Measurements from ENCODE around the gene CDH18. TPM values are rescaled to one million over a fixed set of nuclear protein-coding genes. Genes with fewer than 3 reads are reported as not detected.

The CDH18 gene, protein sequence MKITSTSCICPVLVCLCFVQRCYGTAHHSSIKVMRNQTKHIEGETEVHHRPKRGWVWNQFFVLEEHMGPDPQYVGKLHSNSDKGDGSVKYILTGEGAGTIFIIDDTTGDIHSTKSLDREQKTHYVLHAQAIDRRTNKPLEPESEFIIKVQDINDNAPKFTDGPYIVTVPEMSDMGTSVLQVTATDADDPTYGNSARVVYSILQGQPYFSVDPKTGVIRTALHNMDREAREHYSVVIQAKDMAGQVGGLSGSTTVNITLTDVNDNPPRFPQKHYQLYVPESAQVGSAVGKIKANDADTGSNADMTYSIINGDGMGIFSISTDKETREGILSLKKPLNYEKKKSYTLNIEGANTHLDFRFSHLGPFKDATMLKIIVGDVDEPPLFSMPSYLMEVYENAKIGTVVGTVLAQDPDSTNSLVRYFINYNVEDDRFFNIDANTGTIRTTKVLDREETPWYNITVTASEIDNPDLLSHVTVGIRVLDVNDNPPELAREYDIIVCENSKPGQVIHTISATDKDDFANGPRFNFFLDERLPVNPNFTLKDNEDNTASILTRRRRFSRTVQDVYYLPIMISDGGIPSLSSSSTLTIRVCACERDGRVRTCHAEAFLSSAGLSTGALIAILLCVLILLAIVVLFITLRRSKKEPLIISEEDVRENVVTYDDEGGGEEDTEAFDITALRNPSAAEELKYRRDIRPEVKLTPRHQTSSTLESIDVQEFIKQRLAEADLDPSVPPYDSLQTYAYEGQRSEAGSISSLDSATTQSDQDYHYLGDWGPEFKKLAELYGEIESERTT
- not detected in 2 replicates for total RNA-seq (2014; rRNA removed; shearing (Covaris generic); ENCODE audit: low replicate concordance)

DNA sequence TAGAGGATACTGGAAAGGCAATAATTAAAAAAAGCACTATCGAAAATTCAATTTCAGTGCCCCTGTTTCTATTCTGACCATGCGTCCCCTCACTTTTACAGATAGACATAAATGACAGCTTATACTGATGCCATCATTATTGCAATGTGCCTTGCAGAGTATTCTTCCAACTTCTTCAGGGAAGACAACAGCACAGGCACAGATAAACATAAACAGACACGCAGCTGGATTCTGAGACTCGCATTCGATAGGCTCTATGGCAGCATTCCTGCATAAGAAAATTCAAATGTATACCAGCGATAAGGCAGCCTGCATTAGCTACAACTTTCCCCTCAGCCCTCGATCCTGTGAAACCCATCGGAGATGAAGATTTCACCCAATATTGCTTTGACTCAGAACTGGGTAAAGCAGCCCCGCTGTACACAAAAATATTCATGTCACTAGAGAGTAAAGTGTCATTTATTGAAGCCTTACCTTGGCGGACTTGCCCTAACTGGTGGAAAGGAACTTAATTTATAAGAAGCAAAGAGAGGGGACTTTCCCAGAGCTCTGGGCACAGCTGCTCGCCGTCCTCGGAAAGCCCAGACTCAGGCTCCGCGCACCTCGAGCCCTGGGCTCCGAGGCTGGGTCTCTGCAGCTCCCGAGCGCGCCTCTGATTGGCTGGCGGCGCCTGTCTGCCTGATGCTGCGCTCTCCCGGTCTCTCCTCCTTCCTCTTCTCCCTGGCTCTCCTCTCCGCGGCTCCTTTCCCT lies at the start of gene CDH18:
Gene CDH18 (minus strand): TSS at position 589 of the 750 bp plus-strand sequence. CDS start 149,214 bp downstream, outside the sequence.
- in situ Hi-C loops (cut with HindIII; ENCODE audit: low pct_unique_long_range_greater_than_20kb, low sequenced_read_pairs) = no loop called here
- DNase-seq (ENCODE audit: low read depth) = peak; percentile 43

DNA sequence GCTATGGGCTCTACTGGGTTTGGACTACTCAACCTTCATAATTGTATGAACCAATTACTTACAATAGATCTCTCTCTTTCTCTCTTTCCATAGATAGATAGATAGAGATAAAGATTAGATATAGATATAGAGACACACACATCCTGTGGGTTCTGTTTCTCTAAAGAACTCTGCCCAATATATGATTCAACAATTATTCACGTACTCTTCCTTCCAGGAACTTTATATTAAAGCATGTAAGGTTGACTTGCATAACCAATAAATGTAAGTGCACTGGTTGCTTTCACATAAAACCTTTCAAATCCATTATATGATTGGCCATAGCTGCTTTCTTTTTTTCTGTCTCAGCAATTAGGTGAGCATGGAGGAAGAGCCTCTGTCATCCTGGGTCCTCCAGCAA lies 46.7 kb upstream of the CDH18 start:
- no peak for DNase-seq (ENCODE audit: low read depth)
- in situ Hi-C loops (cut with HindIII; ENCODE audit: low pct_unique_long_range_greater_than_20kb, low sequenced_read_pairs) = no loop called here

DNA sequence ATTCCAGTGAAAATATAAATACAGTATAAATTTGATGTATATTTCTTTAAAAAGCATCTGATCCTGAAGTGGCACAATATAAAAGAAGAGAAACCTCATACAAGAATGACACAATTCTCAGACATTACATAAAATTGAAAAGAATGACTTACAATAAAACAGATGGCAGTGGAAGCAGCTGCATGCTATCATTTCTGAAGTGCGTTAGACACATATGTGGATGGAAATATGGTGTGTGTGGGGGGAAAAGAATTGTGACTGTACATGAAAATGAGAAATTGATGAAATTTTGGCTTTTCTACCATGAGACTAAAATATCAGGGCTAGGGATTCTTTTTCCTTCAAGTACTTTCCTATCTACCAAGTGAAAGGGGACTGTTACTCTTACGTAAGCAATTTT lies 45.9 kb upstream of the CDH18 start:
- DNase-seq (ENCODE audit: low read depth) = no peak
- in situ Hi-C loops (cut with HindIII; ENCODE audit: low pct_unique_long_range_greater_than_20kb, low sequenced_read_pairs) = no loop called here

DNA sequence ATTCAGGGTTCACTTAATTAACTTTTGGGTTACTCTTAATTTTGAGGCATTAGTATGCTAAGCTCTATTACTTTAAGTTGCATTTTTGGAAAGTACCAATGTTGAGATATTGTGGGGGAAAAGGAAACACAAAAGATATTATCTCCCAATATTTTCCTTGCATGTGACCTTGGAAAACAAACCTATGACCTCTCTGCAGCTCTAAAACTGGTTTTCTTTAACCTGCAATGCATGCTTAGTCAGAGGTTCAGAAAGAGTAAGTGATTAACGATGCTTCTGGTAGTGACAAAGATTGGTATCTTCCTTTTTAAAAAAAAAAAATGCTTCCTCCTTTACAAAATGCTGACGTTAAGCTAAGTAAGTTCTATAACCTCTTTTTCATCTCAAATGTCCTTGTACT lies 44.9 kb upstream of the CDH18 start:
- in situ Hi-C loops (cut with HindIII; ENCODE audit: low pct_unique_long_range_greater_than_20kb, low sequenced_read_pairs) = no loop called here
- DNase-seq (ENCODE audit: low read depth) = peak; percentile 6

DNA sequence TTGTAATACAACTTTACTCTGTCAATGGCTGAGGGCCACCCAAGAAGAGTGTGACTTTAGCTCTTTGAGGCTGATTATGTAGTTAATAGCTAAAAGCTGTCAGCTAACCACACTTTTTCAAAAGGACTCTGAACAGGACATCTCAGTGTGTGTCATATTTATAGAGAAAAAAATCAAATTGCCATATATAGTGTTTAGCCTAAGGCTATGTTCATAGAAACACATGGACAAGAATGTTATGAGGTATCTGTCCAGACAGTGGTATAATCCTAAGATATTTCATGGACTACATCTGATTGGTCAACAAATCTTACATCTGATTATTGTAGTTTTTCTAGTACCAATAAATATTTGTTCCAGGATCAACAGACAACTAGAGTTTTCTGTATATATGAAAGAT lies 42.1 kb upstream of the CDH18 start:
- no peak for DNase-seq (ENCODE audit: low read depth)
- in situ Hi-C loops (cut with HindIII; ENCODE audit: low pct_unique_long_range_greater_than_20kb, low sequenced_read_pairs) = no loop called here

DNA sequence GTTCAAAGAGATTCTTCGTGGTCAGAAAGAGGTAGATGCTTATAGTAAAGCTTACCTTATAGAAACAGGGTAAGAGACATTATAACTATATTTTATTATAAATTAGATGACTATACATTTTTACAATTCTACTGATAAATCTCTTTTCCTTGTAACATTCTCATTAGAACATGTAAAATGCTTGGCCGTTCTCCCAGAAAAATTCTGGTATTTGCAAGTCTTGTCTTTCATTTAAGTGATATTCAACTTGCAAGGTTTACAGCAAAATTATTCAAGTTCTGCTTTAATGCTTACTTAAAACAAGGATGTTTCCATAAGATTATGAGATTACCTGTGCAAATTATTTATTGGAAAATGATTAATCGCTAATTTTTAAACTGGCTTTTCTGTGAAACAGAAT lies 41.3 kb upstream of the CDH18 start:
- DNase-seq (ENCODE audit: low read depth) = no peak
- in situ Hi-C loops (cut with HindIII; ENCODE audit: low pct_unique_long_range_greater_than_20kb, low sequenced_read_pairs) = no loop called here

DNA sequence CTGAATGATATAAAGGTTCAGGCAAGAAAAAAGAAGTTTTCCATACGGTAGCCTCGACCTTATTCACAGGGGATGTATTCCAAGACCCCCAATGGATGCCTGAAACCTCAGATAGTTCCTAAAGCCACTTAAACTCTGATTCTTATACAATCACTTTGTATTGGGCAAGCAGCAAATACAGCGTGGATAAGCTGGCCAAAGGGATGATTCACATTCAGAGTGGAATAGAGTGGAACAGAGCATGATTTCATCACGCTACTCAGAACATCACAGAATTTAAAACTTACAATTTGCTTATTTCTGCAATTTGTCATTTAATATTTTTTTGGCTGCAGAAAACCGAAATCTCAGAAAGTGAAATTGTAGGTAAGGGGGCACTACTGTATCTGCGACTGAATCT lies 40.5 kb upstream of the CDH18 start:
- in situ Hi-C loops (cut with HindIII; ENCODE audit: low pct_unique_long_range_greater_than_20kb, low sequenced_read_pairs) = no loop called here

DNA sequence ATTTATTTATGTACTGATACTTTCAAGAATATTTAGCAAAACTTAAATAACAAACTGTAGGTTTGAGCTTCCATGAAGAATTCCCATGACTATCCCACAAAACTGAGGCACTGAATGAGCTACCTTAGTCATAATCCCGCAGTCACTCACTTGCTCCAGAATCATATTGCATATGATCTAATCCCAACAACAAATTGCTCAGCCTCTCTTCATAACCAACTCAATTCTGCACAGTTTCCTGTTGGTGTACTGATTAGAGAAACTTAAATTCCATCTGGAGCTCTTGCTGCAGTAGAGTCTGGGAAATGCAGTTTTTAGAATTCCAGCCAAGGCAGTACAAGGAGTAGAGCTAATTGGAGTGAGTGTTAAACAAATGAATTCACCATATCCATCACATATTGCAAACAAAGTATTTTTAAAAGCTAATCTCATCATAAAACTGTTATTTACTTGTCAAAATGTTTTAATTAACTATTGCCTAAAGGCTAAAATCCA lies 35.7 kb upstream of the CDH18 start:
- no peak for DNase-seq (ENCODE audit: low read depth)
- in situ Hi-C loops (cut with HindIII; ENCODE audit: low pct_unique_long_range_greater_than_20kb, low sequenced_read_pairs) = no loop called here

More for the DNA sequence above, 40.5 kb upstream of the CDH18 start:
- DNase-seq (ENCODE audit: low read depth) = no peak

DNA sequence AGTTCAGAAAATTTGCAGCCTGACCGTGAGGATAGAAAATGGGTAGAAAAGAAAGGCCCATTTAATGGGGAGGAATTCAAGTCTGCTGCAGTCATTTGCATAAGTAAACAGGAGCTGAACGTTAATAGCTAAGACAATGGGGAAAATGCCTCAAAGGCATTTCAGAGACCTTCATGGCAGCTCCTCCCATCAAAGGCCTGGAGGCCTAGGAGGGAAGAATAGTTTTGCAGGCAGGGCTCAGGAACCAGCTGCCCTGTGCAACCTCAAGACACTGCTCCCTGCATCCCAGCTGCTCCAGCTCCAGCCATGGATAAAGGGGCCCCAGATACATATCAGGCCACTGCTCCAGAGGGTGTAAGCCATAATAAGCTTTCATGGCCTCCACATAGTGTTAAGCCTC lies 32.2 kb upstream of the CDH18 start:
- in situ Hi-C loops (cut with HindIII; ENCODE audit: low pct_unique_long_range_greater_than_20kb, low sequenced_read_pairs) = no loop called here
- DNase-seq (ENCODE audit: low read depth) = no peak

DNA sequence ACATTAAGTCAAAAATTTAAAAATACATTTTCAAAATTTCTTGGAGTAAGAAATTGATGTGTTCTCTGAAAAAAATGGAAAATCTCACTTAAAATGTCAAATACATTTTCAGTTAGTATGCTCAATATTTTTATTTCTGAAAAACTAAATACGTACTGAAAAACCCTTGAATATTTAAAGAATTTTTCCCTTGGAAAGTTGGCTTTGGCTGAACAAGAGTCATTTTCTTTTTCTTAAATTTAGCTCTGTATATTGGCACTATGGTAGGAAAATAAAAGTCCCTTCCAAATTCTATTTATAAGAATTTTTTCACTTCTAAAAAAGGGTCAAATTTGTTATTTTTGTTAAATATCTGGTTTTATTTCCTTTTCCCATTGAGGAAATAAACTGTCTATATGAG lies 29.0 kb upstream of the CDH18 start:
- in situ Hi-C loops (cut with HindIII; ENCODE audit: low pct_unique_long_range_greater_than_20kb, low sequenced_read_pairs) = no loop called here
- DNase-seq (ENCODE audit: low read depth) = no peak

DNA sequence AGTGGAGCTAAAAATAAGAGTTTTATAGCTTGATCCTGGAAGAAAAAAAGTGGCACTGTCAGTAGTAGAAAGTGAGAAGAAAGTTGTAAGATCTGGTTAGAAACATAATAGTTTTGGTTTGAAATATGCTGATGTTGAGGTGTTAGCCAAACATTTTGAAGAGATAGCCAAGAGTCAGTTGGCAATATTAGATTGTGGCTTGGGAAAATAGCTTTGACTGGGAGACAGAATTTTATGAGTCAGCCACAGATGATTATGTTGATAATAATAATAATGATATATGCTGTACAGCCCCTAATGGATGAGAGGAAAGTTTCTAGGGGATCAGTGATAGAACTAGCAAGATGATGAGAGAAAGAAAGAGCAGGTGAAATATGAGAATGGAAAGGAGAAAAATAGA lies 12.4 kb upstream of the CDH18 start:
- no peak for DNase-seq (ENCODE audit: low read depth)
- in situ Hi-C loops (cut with HindIII; ENCODE audit: low pct_unique_long_range_greater_than_20kb, low sequenced_read_pairs) = no loop called here

DNA sequence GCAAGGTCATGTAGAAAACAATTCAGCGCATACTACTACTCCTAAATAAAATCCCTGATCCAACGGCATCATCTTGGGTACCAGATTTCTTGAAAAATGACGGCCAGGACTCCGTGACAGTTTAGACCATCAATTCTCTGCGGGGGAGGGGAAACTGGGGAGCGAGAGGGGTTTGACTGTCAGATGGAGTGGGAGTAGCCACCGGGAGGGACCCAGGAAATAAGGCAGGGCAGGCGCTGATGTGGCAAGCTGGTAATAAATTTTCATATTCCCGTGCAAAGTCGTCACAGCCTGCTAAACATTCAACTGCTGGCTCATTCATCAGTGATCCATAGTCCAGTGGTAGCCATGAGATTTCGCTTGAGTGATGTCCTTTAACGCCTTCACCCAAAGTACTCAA lies 457 bp upstream of the CDH18 start:
- in situ Hi-C loops (cut with HindIII; ENCODE audit: low pct_unique_long_range_greater_than_20kb, low sequenced_read_pairs) = no loop called here
- DNase-seq (ENCODE audit: low read depth) = no peak

DNA sequence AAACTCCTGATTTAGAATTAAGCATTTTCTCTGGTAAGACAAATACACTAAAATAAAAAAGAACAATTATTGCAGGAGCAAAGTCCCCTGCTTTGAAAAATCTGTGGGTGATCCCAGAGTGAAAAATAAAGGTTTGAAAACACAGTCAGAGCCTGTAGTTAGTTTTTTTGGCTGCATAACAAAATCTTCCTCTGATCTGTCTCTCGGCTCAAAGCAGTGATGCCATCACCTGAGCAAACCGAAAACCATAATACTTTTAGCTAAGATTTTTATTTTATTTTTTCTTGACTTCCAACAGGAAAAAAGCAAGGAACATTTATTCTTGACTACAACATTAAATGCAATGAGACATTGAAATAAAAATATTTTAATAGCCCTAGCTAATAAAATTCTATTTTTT lies 1.2 kb downstream of the CDH18 start:
- no peak for DNase-seq (ENCODE audit: low read depth)
- in situ Hi-C loops (cut with HindIII; ENCODE audit: low pct_unique_long_range_greater_than_20kb, low sequenced_read_pairs) = no loop called here

DNA sequence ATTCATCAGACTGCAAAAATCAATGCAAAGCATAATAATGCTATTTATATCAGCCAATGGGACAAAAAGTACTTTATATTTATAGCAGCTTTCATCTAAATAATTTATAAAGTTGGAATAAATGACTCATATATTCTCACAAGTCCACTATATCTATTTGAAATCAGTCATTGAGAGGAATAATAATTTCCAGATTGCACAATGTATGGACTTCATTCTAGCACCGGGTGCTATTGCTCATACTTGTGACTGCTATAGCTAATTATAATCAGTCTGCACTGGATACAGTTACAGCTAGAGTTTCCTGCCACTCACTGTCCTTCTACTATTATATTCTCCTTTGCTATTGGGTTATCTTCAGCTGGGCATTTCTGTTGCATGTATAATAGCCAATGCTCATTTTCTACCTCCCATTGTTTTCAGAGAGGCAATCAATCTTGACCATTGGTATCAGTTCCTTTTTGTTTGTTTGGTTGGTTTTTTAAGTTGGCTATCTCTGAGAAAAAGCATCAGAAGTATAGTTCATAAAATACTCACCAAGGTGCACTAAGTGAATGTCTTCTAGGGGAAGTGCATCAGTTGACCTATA lies 1.9 kb downstream of the CDH18 start:
- DNase-seq (ENCODE audit: low read depth) = no peak
- in situ Hi-C loops (cut with HindIII; ENCODE audit: low pct_unique_long_range_greater_than_20kb, low sequenced_read_pairs) = no loop called here

DNA sequence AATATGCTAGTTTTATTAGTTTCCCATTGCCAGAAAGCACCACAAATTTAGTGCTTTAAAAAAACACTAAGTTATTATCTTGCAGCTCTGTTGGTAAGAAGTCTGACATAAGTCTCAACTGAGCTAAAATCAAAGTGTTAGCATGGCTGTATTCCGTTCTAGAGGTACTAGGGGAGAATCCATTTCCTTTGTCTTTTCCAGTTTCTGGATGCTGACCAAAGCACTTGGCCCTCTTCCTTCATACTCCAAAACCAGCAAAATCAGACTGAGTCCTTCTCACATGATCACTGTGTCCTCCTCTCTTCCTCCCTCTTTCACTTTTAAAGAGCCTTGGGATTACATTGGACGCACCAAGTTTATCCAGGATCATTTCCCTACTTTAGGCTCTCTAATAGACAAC lies 9.5 kb downstream of the CDH18 start:
- in situ Hi-C loops (cut with HindIII; ENCODE audit: low pct_unique_long_range_greater_than_20kb, low sequenced_read_pairs) = no loop called here
- DNase-seq (ENCODE audit: low read depth) = no peak

DNA sequence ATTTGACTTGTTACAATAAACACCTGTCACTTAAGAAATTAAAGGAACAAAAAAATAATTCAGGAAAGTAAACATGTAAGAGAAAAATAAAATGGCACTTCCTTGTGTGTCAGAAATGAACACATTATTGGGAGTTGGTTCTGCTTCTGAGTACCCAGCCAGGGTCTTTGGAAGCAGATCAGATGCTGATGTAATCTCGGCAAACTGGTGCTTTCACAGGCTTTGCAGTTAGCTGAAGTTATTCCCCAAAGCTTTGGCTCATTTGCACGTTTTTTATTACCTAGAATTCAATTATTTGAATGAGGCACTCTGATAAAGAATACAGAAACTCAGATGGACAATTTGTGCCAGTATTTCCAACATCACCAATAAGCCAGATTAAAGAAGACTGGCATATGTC lies 10.9 kb downstream of the CDH18 start:
- DNase-seq (ENCODE audit: low read depth) = no peak
- in situ Hi-C loops (cut with HindIII; ENCODE audit: low pct_unique_long_range_greater_than_20kb, low sequenced_read_pairs) = no loop called here

DNA sequence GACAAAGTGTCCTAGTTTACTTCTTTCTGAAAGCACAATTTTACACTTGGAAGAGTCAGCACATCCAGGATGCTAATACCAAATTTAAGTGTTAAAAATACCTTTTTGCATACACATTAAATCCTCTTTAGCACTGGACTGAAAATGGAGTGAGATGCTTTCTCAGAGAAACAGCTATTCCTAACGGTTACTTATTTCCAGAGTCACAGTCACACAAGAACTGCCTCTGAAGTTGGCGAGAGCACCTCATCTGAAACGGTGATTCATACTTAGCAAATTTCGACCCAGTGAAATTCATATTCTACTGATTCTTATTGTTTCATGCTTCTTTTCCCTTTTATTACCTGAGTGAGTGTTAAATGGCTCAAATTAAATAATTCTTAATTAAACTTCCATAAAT lies 12.2 kb downstream of the CDH18 start:
- in situ Hi-C loops (cut with HindIII; ENCODE audit: low pct_unique_long_range_greater_than_20kb, low sequenced_read_pairs) = no loop called here

DNA sequence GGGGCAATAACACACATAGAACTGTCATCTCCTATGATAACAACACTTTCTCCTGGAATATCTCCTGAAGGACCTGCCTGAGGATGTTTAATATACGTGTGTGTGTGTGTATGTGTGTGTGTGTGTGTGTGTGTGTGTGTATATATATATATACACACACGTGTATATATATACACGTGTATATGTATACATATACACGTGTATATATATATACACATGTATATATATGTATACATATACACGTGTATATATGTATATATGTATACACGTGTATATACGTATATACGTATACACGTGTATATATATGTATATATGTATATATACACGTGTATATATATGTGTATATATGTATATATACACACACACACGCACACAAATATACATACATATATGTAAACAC lies 27.5 kb downstream of the CDH18 start:
- in situ Hi-C loops (cut with HindIII; ENCODE audit: low pct_unique_long_range_greater_than_20kb, low sequenced_read_pairs) = no loop called here
- DNase-seq (ENCODE audit: low read depth) = no peak

More for the DNA sequence above, 12.2 kb downstream of the CDH18 start:
- no peak for DNase-seq (ENCODE audit: low read depth)
